Measurements from ENCODE around the gene FAM98B.
A peak's percentile ranks its signal among the peaks of the same experiment; 100 is the strongest.

Gene FAM98B

GRCh38 chr15:38461066-38461833, 7.3 kb downstream of the FAM98B start:
- DNase-seq (ENCODE audit: low read depth) = no peak

- no peak for DNase-seq (ENCODE audit: low read depth)
Measured at GRCh38 chr15:38463893-38464292, 10.0 kb downstream of the FAM98B start.

- DNase-seq (ENCODE audit: low read depth) = no peak
Measured at GRCh38 chr15:38464675-38465074, 10.7 kb downstream of the FAM98B start.

- no peak for DNase-seq (ENCODE audit: low read depth)
Measured at GRCh38 chr15:38470816-38471215, 16.9 kb downstream of the FAM98B start.

GRCh38 chr15:38471974-38472373, 18.0 kb downstream of the FAM98B start:
- no peak for DNase-seq (ENCODE audit: low read depth)

GRCh38 chr15:38474155-38474757, 20.3 kb downstream of the FAM98B start:
- DNase-seq (ENCODE audit: low read depth) = peak; percentile 29

- no peak for DNase-seq (ENCODE audit: low read depth)
Measured at GRCh38 chr15:38475361-38475760, 21.4 kb downstream of the FAM98B start.

- DNase-seq (ENCODE audit: low read depth) = no peak
Measured at GRCh38 chr15:38476120-38476519, 22.2 kb downstream of the FAM98B start.

- DNase-seq (ENCODE audit: low read depth) = no peak
Measured at GRCh38 chr15:38477637-38478036, 23.7 kb downstream of the FAM98B start.

GRCh38 chr15:38479266-38479665, 25.3 kb downstream of the FAM98B start:
- no peak for DNase-seq (ENCODE audit: low read depth)

- DNase-seq (ENCODE audit: low read depth) = no peak
Measured at GRCh38 chr15:38479756-38480155, 25.8 kb downstream of the FAM98B start.

- no peak for DNase-seq (ENCODE audit: low read depth)
Measured at GRCh38 chr15:38481113-38481512, 27.2 kb downstream of the FAM98B start.

GRCh38 chr15:38481761-38482160, 27.8 kb downstream of the FAM98B start:
- no peak for DNase-seq (ENCODE audit: low read depth)

- no peak for DNase-seq (ENCODE audit: low read depth)
Measured at GRCh38 chr15:38482572-38482971, 28.6 kb downstream of the FAM98B start.

GRCh38 chr15:38486936-38487335, 33.0 kb downstream of the FAM98B start:
- DNase-seq (ENCODE audit: low read depth) = no peak

GRCh38 chr15:38487378-38487777, 33.5 kb downstream of the FAM98B start:
- no peak for DNase-seq (ENCODE audit: low read depth)

- no peak for DNase-seq (ENCODE audit: low read depth)
Measured at GRCh38 chr15:38490242-38490922, 36.5 kb downstream of the FAM98B start.

GRCh38 chr15:38496151-38496550, 42.2 kb downstream of the FAM98B start:
- DNase-seq (ENCODE audit: low read depth) = no peak

GRCh38 chr15:38499651-38500050, 45.7 kb downstream of the FAM98B start:
- DNase-seq (ENCODE audit: low read depth) = no peak

GRCh38 chr15:38503496-38503895, 49.6 kb downstream of the FAM98B start:
- no peak for DNase-seq (ENCODE audit: low read depth)

- DNase-seq (ENCODE audit: low read depth) = no peak
Measured at GRCh38 chr15:38504680-38505467, 50.9 kb downstream of the FAM98B start.

- DNase-seq (ENCODE audit: low read depth) = no peak
Measured at GRCh38 chr15:38506997-38507396, 53.1 kb downstream of the FAM98B start.

Data from T follicular helper cell (primary cell).